Measurements from ENCODE around the gene MRPS10. TPM values are rescaled to one million over a fixed set of nuclear protein-coding genes. Genes with fewer than 3 reads are reported as not detected.

Gene MRPS10
- polyA plus RNA-seq, 3 donors: 10.6 to 33.4 (median 22.9) TPM

DNA sequence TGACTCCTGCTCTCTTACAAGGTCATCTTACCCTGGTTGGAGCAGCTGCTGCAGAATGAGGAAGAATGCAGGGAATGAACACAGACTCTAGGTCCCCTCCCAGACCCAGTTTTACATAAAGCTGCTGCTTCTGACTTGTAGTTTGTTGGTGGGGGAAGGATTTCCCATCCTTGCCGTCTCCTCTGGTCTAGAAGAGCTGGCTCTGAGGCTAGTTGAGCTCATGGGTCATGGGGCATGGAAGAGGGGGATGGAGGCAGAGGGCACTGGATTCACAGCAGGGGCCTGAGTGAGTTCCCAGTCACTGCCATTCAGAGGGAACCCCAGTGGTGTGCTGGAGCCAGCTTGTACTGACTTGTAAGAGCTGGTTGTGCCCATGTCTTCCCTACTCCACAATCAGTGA is 53.7 kb downstream of the MRPS10 start:
- 50 to 81% (median 57%) methylated on average over 1 of the region's 1 CpG for WGBS, 3 donors
- H3K27ac ChIP-seq (ENCODE audit: low read depth, low read length): no peak overlapping the region

DNA sequence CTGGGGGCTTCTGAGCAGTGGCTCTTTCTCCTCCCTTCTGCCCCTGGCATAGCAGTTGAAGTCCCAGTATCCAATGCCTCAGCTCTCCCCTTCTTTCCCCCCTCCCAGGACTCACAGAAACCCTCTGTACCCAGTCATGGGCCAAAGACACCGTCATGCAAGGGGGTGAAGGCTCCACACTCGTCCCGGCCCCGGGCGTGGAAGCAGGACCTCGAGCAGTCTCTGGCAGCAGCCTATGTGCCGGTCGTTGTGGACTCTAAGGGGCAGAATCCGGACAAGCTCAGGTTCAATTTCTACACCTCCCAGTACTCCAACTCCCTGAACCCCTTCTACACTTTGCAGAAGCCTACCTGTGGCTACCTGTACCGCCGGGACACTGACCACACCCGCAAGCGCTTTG is 54.8 kb downstream of the MRPS10 start:
- H3K27ac ChIP-seq (ENCODE audit: low read depth, low read length): no peak overlapping the region
- WGBS, 3 donors: 85 to 90% (median 85%) methylated on average over 13 of the region's 13 CpGs

DNA sequence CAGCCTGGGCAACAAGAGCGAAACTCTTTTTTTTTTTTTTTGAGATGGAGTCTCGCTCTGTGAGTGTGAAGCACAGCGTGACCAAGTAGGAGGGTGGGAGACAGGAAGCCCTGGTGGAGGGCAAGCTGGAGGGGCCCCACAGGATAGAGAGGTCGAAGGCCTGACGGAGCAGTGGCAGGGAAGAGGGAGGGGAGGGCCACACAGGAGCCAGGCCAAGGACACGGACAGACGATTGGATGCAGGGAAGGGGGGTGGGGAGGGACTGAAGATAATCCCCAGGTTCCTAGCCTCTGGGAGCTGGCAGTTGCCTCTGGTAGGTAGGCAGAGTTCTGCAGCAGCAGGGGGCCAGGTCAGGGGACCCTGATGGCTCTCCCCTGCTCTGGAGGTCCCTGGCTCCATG is 55.3 kb downstream of the MRPS10 start:
- no peak overlapping the region for H3K27ac ChIP-seq (ENCODE audit: low read depth, low read length)
- WGBS, 3 donors: 46 to 59% (median 48%) methylated on average over 5 to 7 of the region's 7 CpGs

DNA sequence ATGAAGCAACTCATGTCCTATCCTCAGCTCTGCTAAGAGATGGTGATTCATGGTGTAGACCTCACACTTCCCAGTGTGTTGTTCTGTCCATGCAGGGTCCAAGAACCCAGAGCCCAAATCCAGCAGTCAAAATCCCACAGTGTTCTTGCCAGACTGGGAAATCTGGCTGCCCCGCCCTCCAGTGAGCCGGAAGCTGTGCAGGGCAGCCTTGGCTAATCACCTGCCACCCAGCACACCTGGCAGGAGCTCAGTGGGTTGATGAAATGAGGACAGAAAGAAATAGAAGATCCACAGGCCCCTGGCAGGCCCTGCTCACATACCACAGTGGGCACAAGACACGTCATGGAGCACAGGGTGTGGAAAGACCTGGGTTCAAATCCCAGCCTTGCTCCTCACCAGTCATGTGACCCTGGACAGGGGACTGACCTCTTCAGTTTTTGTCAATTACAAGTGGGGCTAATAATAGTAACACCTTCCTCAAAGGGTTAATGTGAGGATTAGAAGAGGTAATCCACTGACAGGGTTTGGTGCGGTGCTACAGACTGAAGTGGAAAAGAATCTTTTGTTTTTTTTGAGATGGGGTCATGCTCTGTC is 58.1 kb downstream of the MRPS10 start:
- H3K27ac ChIP-seq (ENCODE audit: low read depth, low read length): no peak overlapping the region
- WGBS, 3 donors: 62 to 67% (median 65%) methylated on average over 4 of the region's 4 CpGs

DNA sequence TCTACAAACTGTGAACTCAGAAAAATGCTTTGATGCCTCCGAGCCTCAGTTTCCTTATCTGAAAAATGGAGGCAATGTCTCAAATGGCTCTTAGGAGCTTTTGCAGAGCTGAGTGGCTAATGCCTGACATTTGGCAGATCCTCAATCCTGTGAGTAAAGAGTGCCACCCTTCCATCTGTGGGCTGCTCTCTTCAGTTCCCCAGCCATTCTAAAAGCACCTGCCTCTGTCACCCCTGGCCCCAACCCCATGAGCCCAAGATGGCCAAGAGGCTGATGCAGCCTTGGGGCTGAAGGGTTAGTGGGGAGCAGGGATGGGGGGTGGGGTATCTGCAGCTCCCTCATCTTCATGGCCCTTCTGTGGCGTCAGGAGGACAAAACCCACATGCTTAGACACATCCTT is 59.0 kb downstream of the MRPS10 start:
- H3K27ac ChIP-seq (ENCODE audit: low read depth, low read length): no peak overlapping the region
- WGBS, 3 donors: 78 to 90% (median 79%) methylated on average over 2 of the region's 2 CpGs

DNA sequence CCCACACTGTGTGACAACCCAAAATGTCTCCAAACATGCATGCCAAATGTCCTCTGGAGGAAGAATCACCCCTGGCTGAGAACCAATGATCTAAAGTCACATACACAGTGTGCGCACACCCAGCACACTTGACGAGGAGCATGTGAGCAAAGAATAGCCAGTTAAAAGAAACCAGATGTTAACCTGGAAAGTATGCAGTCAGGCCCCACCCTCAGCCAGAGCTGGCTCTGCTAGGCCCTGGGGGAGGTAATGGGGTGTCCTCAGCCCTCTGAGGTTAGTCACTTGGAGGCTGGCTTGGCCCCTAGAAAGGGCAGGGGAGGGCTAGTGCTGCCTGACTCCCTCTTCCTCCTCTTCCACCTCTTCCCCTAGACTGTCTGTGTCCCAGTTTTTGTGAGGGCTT is 59.6 kb downstream of the MRPS10 start:
- 53 to 91% (median 55%) methylated on average over 2 of the region's 2 CpGs for WGBS, 3 donors

More for the DNA sequence above, 59.6 kb downstream of the MRPS10 start:
- no peak overlapping the region for H3K27ac ChIP-seq (ENCODE audit: low read depth, low read length)

Other genes with a start within 250 kb of the MRPS10 start
- 10 to 100 TPM in 1 of 3 donors, 1 to 10 TPM in 2; 6.0 to 16.2 (median 8.7) TPM for gene TAF8, start 167.3 kb downstream of the MRPS10 start, polyA plus RNA-seq
- gene C6orf132, start 75.2 kb downstream of the MRPS10 start, polyA plus RNA-seq: 10 to 100 TPM in 1 of 3 donors, 1 to 10 TPM in 2; 5.8 to 11.2 (median 6.2) TPM
- under 1 TPM in 1 of 3 donors, not detected in 2; 0.22 TPM for gene GUCA1A, start 44.5 kb downstream of the MRPS10 start, polyA plus RNA-seq
- gene GUCA1B, start 22.9 kb downstream of the MRPS10 start, polyA plus RNA-seq: under 1 TPM in 2 of 3 donors, not detected in 1; 0.25 to 0.43 TPM
- 1 to 10 TPM in 2 of 3 donors, under 1 TPM in 1; 0.91 to 3.4 (median 1.3) TPM for gene TRERF1, start 234.1 kb upstream of the MRPS10 start, polyA plus RNA-seq